ENCODE results near the gene DFFA.

DFFA gene

GRCh38 chr1:10415211-10415930 lies 57.0 kb downstream of the DFFA start:
- DNase-seq (ENCODE audit: low read depth): peak; percentile 81
- TF ChIP-seq, protein P1, sequence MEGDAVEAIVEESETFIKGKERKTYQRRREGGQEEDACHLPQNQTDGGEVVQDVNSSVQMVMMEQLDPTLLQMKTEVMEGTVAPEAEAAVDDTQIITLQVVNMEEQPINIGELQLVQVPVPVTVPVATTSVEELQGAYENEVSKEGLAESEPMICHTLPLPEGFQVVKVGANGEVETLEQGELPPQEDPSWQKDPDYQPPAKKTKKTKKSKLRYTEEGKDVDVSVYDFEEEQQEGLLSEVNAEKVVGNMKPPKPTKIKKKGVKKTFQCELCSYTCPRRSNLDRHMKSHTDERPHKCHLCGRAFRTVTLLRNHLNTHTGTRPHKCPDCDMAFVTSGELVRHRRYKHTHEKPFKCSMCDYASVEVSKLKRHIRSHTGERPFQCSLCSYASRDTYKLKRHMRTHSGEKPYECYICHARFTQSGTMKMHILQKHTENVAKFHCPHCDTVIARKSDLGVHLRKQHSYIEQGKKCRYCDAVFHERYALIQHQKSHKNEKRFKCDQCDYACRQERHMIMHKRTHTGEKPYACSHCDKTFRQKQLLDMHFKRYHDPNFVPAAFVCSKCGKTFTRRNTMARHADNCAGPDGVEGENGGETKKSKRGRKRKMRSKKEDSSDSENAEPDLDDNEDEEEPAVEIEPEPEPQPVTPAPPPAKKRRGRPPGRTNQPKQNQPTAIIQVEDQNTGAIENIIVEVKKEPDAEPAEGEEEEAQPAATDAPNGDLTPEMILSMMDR (conservative IDR thresholded peaks at IDR 0.05; ENCODE audit: low read length): no peak
- no peak overlapping the region for H3K4me3 ChIP-seq (ENCODE audit: low read length)

DNA sequence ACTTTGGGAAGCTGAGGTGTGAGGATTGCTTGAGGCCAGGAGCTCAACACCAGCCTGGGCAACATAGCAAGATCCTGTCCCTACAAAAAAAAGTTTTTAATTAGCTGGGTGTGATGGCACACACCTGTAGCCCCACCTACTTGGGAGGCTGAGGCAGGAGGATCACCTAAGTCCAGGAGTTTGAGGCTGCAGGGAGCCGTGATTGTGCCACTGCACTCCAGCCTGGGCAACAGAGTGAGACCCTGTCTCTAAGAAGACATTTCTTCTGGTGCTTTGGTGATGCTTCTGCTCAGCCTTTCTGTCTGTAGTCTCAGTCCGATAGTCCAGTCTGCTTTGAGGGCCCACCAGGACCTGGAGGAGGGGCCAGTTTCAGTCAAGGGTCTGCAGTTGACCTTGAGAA lies 65.1 kb downstream of the DFFA start:
- no peak for DNase-seq (ENCODE audit: low read depth)
- H3K4me3 ChIP-seq (ENCODE audit: low read length): no peak overlapping the region
- TF ChIP-seq, protein P1 (conservative IDR thresholded peaks at IDR 0.05; ENCODE audit: low read length): no peak

Measured in AG10803 (cell line).